GM23338 (cell line): Measurements from ENCODE around the gene BECN2. TPM values are rescaled to one million over a fixed set of nuclear protein-coding genes. Genes with fewer than 3 reads are reported as not detected.
A peak's percentile ranks its signal among the peaks of the same experiment; 100 is the strongest.

Experiments used
- ATAC-seq: fragments of 200-7000 bp; cut with Tn5 transposase; 3 replicates; pipeline ENCODE4 v1.9.1; 2020
- DNase-seq: peaks from one replicate; pipeline ENCODE4 v3.0.0-alpha.2; 2015; ENCODE audit warnings: low spot score
- H2AFZ ChIP-seq: fragments of 200-600 bp; sonication (generic); 2 replicates; pipeline ENCODE4 v1.8.0; 2016; ENCODE audit warnings: antibody characterized with exemption, mild to moderate bottlenecking, moderate library complexity
- H3F3A ChIP-seq: fragments of 200-600 bp; sonication (generic); replicated peaks from 2 replicates; pipeline ENCODE4 v1.8.0; 2017; ENCODE audit warnings: antibody characterized with exemption, mixed run types, low read depth
- H3K27ac ChIP-seq: fragments of 200-600 bp; sonication (generic); 2 replicates; pipeline ENCODE4 v1.6.1; 2016; ENCODE audit warnings: low read depth
- H3K27me3 ChIP-seq: fragments of 200-600 bp; sonication (generic); 2 replicates; pipeline ENCODE4 v1.8.0; 2016; ENCODE audit warnings: mild to moderate bottlenecking, mixed run types, moderate library complexity; ENCODE audit not compliant: insufficient read depth
- H3K36me3 ChIP-seq: fragments of 200-600 bp; sonication (generic); 2 replicates; pipeline ENCODE4 v1.8.0; 2016; ENCODE audit warnings: mild to moderate bottlenecking; ENCODE audit not compliant: insufficient read depth
- H3K4me1 ChIP-seq: fragments of 200-600 bp; sonication (generic); 2 replicates; pipeline ENCODE4 v1.8.0; 2016; ENCODE audit warnings: mild to moderate bottlenecking, moderate library complexity; ENCODE audit not compliant: insufficient read depth
- H3K4me2 ChIP-seq: fragments of 200-600 bp; sonication (generic); 2 replicates; pipeline ENCODE4 v1.7.1; 2017; ENCODE audit warnings: mixed run types
- H3K4me3 ChIP-seq: fragments of 200-600 bp; sonication (generic); 2 replicates; pipeline ENCODE4 v1.6.1; 2016; ENCODE audit warnings: mixed run types
- H3K79me2 ChIP-seq: fragments of 200-600 bp; sonication (generic); replicated peaks from 2 replicates; pipeline ENCODE4 v1.8.0; 2017; ENCODE audit warnings: mild to moderate bottlenecking; ENCODE audit not compliant: insufficient read depth
- H3K9me2 ChIP-seq: fragments of 200-600 bp; sonication (generic); 2 replicates; pipeline ENCODE4 v1.8.0; 2017; ENCODE audit not compliant: insufficient read depth
- H4K20me1 ChIP-seq: fragments of 200-600 bp; sonication (generic); replicated peaks from 2 replicates; pipeline ENCODE4 v1.8.0; 2017; ENCODE audit warnings: mild to moderate bottlenecking; ENCODE audit not compliant: insufficient read depth
- H3K27ac Mint-ChIP-seq: 2 replicates; pipeline ENCODE4 v1.8.0; 2020; ENCODE audit warnings: inconsistent platforms, mild to moderate bottlenecking, moderate library complexity, mixed read lengths
- H3K27me3 Mint-ChIP-seq: 3 replicates; pipeline ENCODE4 v1.8.0; 2022; ENCODE audit warnings: low read depth, mild to moderate bottlenecking, moderate library complexity, mixed read lengths, inconsistent platforms; ENCODE audit not compliant: insufficient read depth, poor library complexity
- H3K36me3 Mint-ChIP-seq: 3 replicates; pipeline ENCODE4 v1.8.0; 2021; ENCODE audit warnings: low read depth, mild to moderate bottlenecking, inconsistent platforms, moderate library complexity, mixed read lengths
- H3K4me1 Mint-ChIP-seq: 3 replicates; pipeline ENCODE4 v1.8.0; 2020; ENCODE audit warnings: mild to moderate bottlenecking, inconsistent platforms, mixed read lengths
- H3K4me3 Mint-ChIP-seq: 3 replicates; pipeline ENCODE4 v1.8.0; 2021; ENCODE audit warnings: moderate library complexity, mild to moderate bottlenecking, inconsistent platforms, mixed read lengths
- H3K9me3 Mint-ChIP-seq: 3 replicates; pipeline ENCODE4 v1.8.0; 2020; ENCODE audit warnings: moderate library complexity, mild to moderate bottlenecking, inconsistent platforms, mixed read lengths
- CREB1 ChIP-seq: fragments of 250-450 bp; sonication (Bioruptor Pico); IDR thresholded peaks from 2 replicates; pipeline ENCODE4 v1.5.0; 2020; ENCODE audit warnings: low read depth, mild to moderate bottlenecking, moderate library complexity
- EZH2 ChIP-seq: fragments of 200-600 bp; sonication (generic); IDR thresholded peaks from one replicate; pipeline ENCODE4 v1.8.0; 2017; ENCODE audit warnings: antibody characterized with exemption, mild to moderate bottlenecking, low read depth; ENCODE audit not compliant: unreplicated experiment
- EZH2phosphoT487 ChIP-seq: fragments of 200-600 bp; sonication (generic); IDR thresholded peaks from one replicate; pipeline ENCODE4 v1.8.1; 2018; ENCODE audit warnings: antibody characterized with exemption; ENCODE audit not compliant: unreplicated experiment
- JUNB ChIP-seq: IDR thresholded peaks from one replicate; pipeline ENCODE4 v1.6.1; 2016; ENCODE audit warnings: antibody characterized with exemption; ENCODE audit not compliant: unreplicated experiment
- NANOG ChIP-seq: IDR thresholded peaks from 2 replicates; pipeline ENCODE4 v1.6.1; 2016; ENCODE audit warnings: antibody characterized with exemption, borderline replicate concordance
- POLR2AphosphoS5 ChIP-seq: IDR thresholded peaks from 2 replicates; pipeline ENCODE4 v1.6.1; 2016; ENCODE audit warnings: antibody characterized with exemption, low read depth
- STAT1 ChIP-seq: IDR thresholded peaks from one replicate; pipeline ENCODE4 v1.6.1; 2016; ENCODE audit warnings: antibody characterized with exemption; ENCODE audit not compliant: unreplicated experiment
- ZNF114 ChIP-seq: fragments of 250-450 bp; sonication (Bioruptor Pico); IDR thresholded peaks from 2 replicates; pipeline ENCODE4 v1.5.0; 2020; ENCODE audit warnings: mild to moderate bottlenecking, moderate library complexity
- ZNF331 ChIP-seq: fragments of 250-450 bp; sonication (Bioruptor Pico); IDR thresholded peaks from 2 replicates; pipeline ENCODE4 v1.5.0; 2020; ENCODE audit warnings: low read depth, mild to moderate bottlenecking, moderate library complexity
- polyA plus RNA-seq: library from polyadenylated mRNA; unstranded; fragments of >200 nt; fragmentation: Nextera tagmentation; extraction: Ambion mirVana; gene quantifications from 2 replicates; pipeline ENCODE4 v1.2.1, GENCODE V29; 2016
- total RNA-seq: library from RNA; depleted of rRNA; stranded (reverse); fragments of >200 nt; shearing (Covaris generic); gene quantifications from 2 replicates; pipeline ENCODE4 v1.2.3, GENCODE V29; 2014
- TF ChIP-seq, protein P1 (sequence below): IDR thresholded peaks from one replicate; pipeline ENCODE4 v1.6.1; 2018; ENCODE audit warnings: antibody characterized with exemption; ENCODE audit not compliant: unreplicated experiment
- TF ChIP-seq, protein P2 (sequence below): fragments of 250-450 bp; sonication (Bioruptor Pico); IDR thresholded peaks from 2 replicates; pipeline ENCODE4 v1.5.0; 2020; ENCODE audit warnings: mild to moderate bottlenecking, moderate library complexity
- TF ChIP-seq, protein P3 (sequence below): IDR thresholded peaks from 2 replicates; pipeline ENCODE4 v1.6.1; 2016; ENCODE audit warnings: antibody characterized with exemption

Gene BECN2
- total and polyA plus RNA-seq, 2 experiments from 2014 or later: not detected

DNA sequence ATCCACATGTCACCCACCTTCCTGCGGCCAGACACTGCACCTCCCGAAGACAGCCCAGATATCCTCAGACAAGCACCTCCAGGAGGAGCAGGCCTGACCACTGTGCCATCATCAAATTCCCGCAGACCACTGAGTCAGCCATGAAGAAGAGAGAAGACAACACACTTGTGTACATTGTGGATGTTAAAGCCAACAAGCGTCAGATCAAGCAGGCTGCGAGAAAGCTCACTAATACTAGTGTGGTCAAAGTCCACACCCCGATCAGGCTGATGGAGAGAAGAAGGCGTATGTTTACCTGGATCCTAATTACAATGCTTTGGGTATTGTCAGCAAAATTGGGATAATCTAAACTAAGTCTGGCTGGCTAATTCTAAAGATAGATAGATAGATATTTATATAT lies 41.4 kb upstream of the BECN2 start (continued):
- TF ChIP-seq, protein P1, sequence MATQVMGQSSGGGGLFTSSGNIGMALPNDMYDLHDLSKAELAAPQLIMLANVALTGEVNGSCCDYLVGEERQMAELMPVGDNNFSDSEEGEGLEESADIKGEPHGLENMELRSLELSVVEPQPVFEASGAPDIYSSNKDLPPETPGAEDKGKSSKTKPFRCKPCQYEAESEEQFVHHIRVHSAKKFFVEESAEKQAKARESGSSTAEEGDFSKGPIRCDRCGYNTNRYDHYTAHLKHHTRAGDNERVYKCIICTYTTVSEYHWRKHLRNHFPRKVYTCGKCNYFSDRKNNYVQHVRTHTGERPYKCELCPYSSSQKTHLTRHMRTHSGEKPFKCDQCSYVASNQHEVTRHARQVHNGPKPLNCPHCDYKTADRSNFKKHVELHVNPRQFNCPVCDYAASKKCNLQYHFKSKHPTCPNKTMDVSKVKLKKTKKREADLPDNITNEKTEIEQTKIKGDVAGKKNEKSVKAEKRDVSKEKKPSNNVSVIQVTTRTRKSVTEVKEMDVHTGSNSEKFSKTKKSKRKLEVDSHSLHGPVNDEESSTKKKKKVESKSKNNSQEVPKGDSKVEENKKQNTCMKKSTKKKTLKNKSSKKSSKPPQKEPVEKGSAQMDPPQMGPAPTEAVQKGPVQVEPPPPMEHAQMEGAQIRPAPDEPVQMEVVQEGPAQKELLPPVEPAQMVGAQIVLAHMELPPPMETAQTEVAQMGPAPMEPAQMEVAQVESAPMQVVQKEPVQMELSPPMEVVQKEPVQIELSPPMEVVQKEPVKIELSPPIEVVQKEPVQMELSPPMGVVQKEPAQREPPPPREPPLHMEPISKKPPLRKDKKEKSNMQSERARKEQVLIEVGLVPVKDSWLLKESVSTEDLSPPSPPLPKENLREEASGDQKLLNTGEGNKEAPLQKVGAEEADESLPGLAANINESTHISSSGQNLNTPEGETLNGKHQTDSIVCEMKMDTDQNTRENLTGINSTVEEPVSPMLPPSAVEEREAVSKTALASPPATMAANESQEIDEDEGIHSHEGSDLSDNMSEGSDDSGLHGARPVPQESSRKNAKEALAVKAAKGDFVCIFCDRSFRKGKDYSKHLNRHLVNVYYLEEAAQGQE: no peak

DNA sequence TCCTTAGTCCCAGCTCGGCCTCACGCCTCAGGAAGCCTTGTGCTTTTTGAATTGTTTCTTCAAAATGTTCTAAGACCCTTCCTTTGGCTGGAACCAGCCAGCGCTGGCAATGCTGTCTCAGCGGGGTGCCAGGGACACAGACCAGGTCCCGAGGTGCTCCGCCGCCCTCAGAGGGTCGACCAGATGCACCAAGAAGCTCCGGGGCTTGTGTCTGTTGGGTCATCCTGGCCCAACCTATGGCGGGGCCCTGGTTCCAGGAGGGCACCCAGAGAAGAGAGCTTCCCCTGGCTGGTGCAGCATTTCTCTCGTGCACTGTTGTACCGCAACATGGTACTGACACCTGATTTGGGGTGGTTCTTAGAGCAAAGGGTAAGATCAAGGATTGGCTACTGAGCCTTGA lies 40.1 kb upstream of the BECN2 start:
- Mint-ChIP-seq H3K9me3 (no peaks in the 10 kb centered on the region), H3K27ac (no peak overlapping the region), H3K4me3 (no peak overlapping the region), H3K27me3 (peaks cover 6% of the 10 kb centered on the region), H3K36me3 (no peaks in the 10 kb centered on the region), H3K4me1 (no peaks in the 10 kb centered on the region)
- Histone ChIP-seq H3K27ac (no peak overlapping the region), H4K20me1 (no peaks in the 10 kb centered on the region), H2AFZ (no peak overlapping the region), H3K79me2 (no peaks in the 10 kb centered on the region), H3K4me1 (no peaks in the 10 kb centered on the region), H3K27me3 (no peaks in the 10 kb centered on the region), H3K4me2 (no peak overlapping the region), H3F3A (no peaks in the 10 kb centered on the region), H3K36me3 (no peaks in the 10 kb centered on the region), H3K9me2 (no peaks in the 10 kb centered on the region), H3K4me3 (no peak overlapping the region)
- peak; percentile 18 for DNase-seq
- ATAC-seq: no peak; the same call in 2 of the 3 replicates
- TF ChIP-seq, protein P2, sequence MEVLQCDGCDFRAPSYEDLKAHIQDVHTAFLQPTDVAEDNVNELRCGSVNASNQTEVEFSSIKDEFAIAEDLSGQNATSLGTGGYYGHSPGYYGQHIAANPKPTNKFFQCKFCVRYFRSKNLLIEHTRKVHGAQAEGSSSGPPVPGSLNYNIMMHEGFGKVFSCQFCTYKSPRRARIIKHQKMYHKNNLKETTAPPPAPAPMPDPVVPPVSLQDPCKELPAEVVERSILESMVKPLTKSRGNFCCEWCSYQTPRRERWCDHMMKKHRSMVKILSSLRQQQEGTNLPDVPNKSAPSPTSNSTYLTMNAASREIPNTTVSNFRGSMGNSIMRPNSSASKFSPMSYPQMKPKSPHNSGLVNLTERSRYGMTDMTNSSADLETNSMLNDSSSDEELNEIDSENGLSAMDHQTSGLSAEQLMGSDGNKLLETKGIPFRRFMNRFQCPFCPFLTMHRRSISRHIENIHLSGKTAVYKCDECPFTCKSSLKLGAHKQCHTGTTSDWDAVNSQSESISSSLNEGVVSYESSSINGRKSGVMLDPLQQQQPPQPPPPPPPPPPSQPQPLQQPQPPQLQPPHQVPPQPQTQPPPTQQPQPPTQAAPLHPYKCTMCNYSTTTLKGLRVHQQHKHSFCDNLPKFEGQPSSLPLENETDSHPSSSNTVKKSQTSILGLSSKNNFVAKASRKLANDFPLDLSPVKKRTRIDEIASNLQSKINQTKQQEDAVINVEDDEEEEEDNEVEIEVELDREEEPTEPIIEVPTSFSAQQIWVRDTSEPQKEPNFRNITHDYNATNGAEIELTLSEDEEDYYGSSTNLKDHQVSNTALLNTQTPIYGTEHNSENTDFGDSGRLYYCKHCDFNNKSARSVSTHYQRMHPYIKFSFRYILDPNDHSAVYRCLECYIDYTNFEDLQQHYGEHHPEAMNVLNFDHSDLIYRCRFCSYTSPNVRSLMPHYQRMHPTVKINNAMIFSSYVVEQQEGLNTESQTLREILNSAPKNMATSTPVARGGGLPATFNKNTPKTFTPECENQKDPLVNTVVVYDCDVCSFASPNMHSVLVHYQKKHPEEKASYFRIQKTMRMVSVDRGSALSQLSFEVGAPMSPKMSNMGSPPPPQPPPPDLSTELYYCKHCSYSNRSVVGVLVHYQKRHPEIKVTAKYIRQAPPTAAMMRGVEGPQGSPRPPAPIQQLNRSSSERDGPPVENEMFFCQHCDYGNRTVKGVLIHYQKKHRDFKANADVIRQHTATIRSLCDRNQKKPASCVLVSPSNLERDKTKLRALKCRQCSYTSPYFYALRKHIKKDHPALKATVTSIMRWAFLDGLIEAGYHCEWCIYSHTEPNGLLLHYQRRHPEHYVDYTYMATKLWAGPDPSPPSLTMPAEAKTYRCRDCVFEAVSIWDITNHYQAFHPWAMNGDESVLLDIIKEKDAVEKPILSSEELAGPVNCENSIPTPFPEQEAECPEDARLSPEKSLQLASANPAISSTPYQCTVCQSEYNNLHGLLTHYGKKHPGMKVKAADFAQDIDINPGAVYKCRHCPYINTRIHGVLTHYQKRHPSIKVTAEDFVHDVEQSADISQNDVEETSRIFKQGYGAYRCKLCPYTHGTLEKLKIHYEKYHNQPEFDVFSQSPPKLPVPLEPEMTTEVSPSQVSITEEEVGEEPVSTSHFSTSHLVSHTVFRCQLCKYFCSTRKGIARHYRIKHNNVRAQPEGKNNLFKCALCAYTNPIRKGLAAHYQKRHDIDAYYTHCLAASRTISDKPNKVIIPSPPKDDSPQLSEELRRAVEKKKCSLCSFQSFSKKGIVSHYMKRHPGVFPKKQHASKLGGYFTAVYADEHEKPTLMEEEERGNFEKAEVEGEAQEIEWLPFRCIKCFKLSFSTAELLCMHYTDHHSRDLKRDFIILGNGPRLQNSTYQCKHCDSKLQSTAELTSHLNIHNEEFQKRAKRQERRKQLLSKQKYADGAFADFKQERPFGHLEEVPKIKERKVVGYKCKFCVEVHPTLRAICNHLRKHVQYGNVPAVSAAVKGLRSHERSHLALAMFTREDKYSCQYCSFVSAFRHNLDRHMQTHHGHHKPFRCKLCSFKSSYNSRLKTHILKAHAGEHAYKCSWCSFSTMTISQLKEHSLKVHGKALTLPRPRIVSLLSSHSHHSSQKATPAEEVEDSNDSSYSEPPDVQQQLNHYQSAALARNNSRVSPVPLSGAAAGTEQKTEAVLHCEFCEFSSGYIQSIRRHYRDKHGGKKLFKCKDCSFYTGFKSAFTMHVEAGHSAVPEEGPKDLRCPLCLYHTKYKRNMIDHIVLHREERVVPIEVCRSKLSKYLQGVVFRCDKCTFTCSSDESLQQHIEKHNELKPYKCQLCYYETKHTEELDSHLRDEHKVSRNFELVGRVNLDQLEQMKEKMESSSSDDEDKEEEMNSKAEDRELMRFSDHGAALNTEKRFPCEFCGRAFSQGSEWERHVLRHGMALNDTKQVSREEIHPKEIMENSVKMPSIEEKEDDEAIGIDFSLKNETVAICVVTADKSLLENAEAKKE (CRISPR knock-in tag): no peak
- TF ChIP-seq EZH2phosphoT487 (no peak), ZNF114 (no peak), JUNB (no peak), STAT1 (no peak), ZNF331 (CRISPR knock-in tag) (no peak), POLR2AphosphoS5 (no peak), EZH2 (no peak), CREB1 (CRISPR knock-in tag) (no peak), NANOG (no peak)
- TF ChIP-seq, protein P3, sequence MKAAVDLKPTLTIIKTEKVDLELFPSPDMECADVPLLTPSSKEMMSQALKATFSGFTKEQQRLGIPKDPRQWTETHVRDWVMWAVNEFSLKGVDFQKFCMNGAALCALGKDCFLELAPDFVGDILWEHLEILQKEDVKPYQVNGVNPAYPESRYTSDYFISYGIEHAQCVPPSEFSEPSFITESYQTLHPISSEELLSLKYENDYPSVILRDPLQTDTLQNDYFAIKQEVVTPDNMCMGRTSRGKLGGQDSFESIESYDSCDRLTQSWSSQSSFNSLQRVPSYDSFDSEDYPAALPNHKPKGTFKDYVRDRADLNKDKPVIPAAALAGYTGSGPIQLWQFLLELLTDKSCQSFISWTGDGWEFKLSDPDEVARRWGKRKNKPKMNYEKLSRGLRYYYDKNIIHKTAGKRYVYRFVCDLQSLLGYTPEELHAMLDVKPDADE: no peak
- TF ChIP-seq, protein P1: no peak
